Fibroblast of lung (primary cell): ENCODE measurements around the gene SRD5A1.

Experiments used
- CTCF ChIP-seq, 2 donors: IDR thresholded peaks in 1 of 2; conservative IDR thresholded peaks in 1 of 2; 1 replicate in 1 of 2; 2 replicates in 1 of 2; pipeline ENCODE4 v1.5.1; 2011 to 2012; ENCODE audit warnings: low read length in 2 of 2, control low read depth in 1 of 2, inconsistent platforms in 1 of 2, low read depth in 1 of 2, mild to moderate bottlenecking in 1 of 2
- EZH2 ChIP-seq: IDR thresholded peaks from 2 replicates; pipeline ENCODE4 v1.5.1; 2012; ENCODE audit warnings: low read length, control low read depth, mild to moderate bottlenecking; ENCODE audit errors: missing control alignments

GRCh38 chr5:6719896-6720560 lies 86.8 kb downstream of the SRD5A1 start:
- no peak for TF ChIP-seq CTCF (conservative IDR thresholded peaks at IDR 0.05 in 1 of 2, IDR thresholded peaks at IDR 0.05 in 1 of 2; ENCODE audit: low read depth in 1 of 2, low read length in 2 of 2)
- no peak for TF ChIP-seq EZH2
